Endothelial cell of umbilical vein (primary cell): Measurements from ENCODE around the gene IP6K3. TPM values are rescaled to one million over a fixed set of nuclear protein-coding genes. Genes with fewer than 3 reads are reported as not detected.

Experiments used
- BruUV-seq: library from RNA; stranded (reverse); fragments of 400-500 nt; replicated peaks from 2 replicates; lab custom pipeline; 2021; lab: Mats Ljungman, UMichigan
- CTCF ChIA-PET: fragments of 300-600, 350-600 bp; sonication (Branson Sonifier 250); formaldehyde crosslinking; loops from one replicate; lab custom pipeline; 2021; ENCODE audit warnings: antibody characterized with exemption, inconsistent platforms; lab: Charles Lee
- POLR2A ChIA-PET: fragments of 300-600, 350-600 bp; sonication (Branson Sonifier 250); formaldehyde crosslinking; loops from one replicate; lab custom pipeline; 2021; ENCODE audit warnings: antibody characterized with exemption, inconsistent platforms; lab: Charles Lee
- DNase-seq: peaks from one replicate; pipeline ENCODE4 v3.0.0-alpha.2; 2011; ENCODE audit warnings: low read depth, low spot score
- FAIRE-seq: peaks from 2 replicates; lab custom pipeline; 2011; peaks lifted over from hg19 to GRCh38; lab: Jason Lieb, UNC
- H2AFZ ChIP-seq: 2 replicates; pipeline ENCODE4 v1.6.0; 2012; ENCODE audit warnings: low read depth, low read length, control low read depth, inconsistent platforms
- H3K27ac ChIP-seq: 2 replicates; pipeline ENCODE4 v1.5.1; 2011; ENCODE audit warnings: low read depth, mild to moderate bottlenecking, control low read depth, low read length, moderate library complexity; ENCODE audit not compliant: insufficient read depth
- H3K27me3 ChIP-seq, 2 experiments: 2 replicates each; pipeline versions ENCODE4 v1.6.0 to v1.6.1; 2011; ENCODE audit warnings: low read length in 2 of 2, mixed read lengths in 1 of 2; ENCODE audit not compliant: control insufficient read depth in 2 of 2, insufficient read depth in 2 of 2
- H3K36me3 ChIP-seq, 2 experiments: 2 replicates in 1 of 2; 3 replicates in 1 of 2; pipeline ENCODE4 v1.5.1; 2011; ENCODE audit warnings: low read length in 2 of 2, mild to moderate bottlenecking in 1 of 2, moderate library complexity in 1 of 2; ENCODE audit not compliant: control insufficient read depth in 2 of 2, insufficient read depth in 2 of 2; ENCODE audit errors: extremely low read depth in 1 of 2
- H3K4me1 ChIP-seq: 3 replicates; pipeline ENCODE4 v1.5.1; 2011; ENCODE audit warnings: mild to moderate bottlenecking, low read length; ENCODE audit not compliant: control insufficient read depth, insufficient read depth; ENCODE audit errors: extremely low read depth
- H3K4me2 ChIP-seq: 2 replicates; pipeline ENCODE4 v1.6.1; 2011; ENCODE audit warnings: low read length, control low read depth, mixed read lengths; ENCODE audit not compliant: insufficient read depth
- H3K4me3 ChIP-seq, 3 experiments: fragments of 200-600 bp in 1 of 3; sonication (generic), shearing (Covaris generic) in 1 of 3; replicated peaks in 1 of 3; 2 replicates each; pipeline ENCODE4 v1.5.1; 2011 to 2016; ENCODE audit warnings: control low read depth in 3 of 3, low read length in 3 of 3, mild to moderate bottlenecking in 2 of 3, inconsistent platforms in 1 of 3, low read depth in 1 of 3, moderate library complexity in 1 of 3; ENCODE audit not compliant: insufficient read depth in 1 of 3
- H3K79me2 ChIP-seq: 2 replicates; pipeline ENCODE4 v1.6.0; 2012; ENCODE audit warnings: low read length, inconsistent platforms; ENCODE audit not compliant: control insufficient read depth, insufficient read depth
- H3K9ac ChIP-seq: replicated peaks from 2 replicates; pipeline ENCODE3; 2011; ENCODE audit warnings: low read length, control low read depth; ENCODE audit not compliant: insufficient read depth; ENCODE audit errors: extremely low read depth
- H3K9me1 ChIP-seq: replicated peaks from 3 replicates; pipeline ENCODE4 v1.6.0; 2011; ENCODE audit warnings: mild to moderate bottlenecking, low read length; ENCODE audit not compliant: control insufficient read depth, insufficient read depth; ENCODE audit errors: extremely low read depth
- H3K9me3 ChIP-seq: replicated peaks from 2 replicates; pipeline ENCODE4 v1.5.1; 2012; ENCODE audit warnings: low read length, inconsistent platforms; ENCODE audit not compliant: control insufficient read depth, insufficient read depth
- H4K20me1 ChIP-seq: replicated peaks from 2 replicates; pipeline ENCODE3; 2011; ENCODE audit warnings: mild to moderate bottlenecking, low read length; ENCODE audit not compliant: control insufficient read depth, insufficient read depth; ENCODE audit errors: extremely low read depth
- CTCF ChIP-seq, 2 donors: IDR thresholded peaks; 1 replicate in 1 of 2; 2 replicates in 1 of 2; pipeline ENCODE4 v1.5.1; 2011; ENCODE audit warnings: low read length in 2 of 2, mild to moderate bottlenecking in 2 of 2, moderate library complexity in 2 of 2, control low read depth in 1 of 2, inconsistent platforms in 1 of 2, low read depth in 1 of 2; ENCODE audit not compliant: insufficient read depth in 1 of 2; ENCODE audit errors: extremely low read depth in 1 of 2
- EZH2 ChIP-seq: IDR thresholded peaks from 2 replicates; pipeline ENCODE4 v1.6.1; 2012; ENCODE audit warnings: borderline replicate concordance, low read depth, mild to moderate bottlenecking, moderate library complexity, low read length, inconsistent platforms; ENCODE audit not compliant: severe bottlenecking
- FOS ChIP-seq: IDR thresholded peaks from 2 replicates; pipeline ENCODE4 v1.6.1; 2011; ENCODE audit warnings: mild to moderate bottlenecking, low read length, moderate library complexity, borderline replicate concordance; ENCODE audit not compliant: insufficient read depth
- GATA2 ChIP-seq: IDR thresholded peaks from 2 replicates; pipeline ENCODE4 v1.7.0; 2011; ENCODE audit warnings: low read depth, mild to moderate bottlenecking, moderate library complexity, mixed read lengths, low read length; ENCODE audit not compliant: insufficient read length, insufficient read depth
- MAX ChIP-seq: IDR thresholded peaks from 2 replicates; pipeline ENCODE4 v1.6.1; 2011; ENCODE audit not compliant: insufficient read depth, insufficient read length
- POLR2AphosphoS5 ChIP-seq: IDR thresholded peaks from 2 replicates; pipeline ENCODE4 v1.6.1; 2012; ENCODE audit warnings: low read depth, mild to moderate bottlenecking, control low read depth, low read length, moderate library complexity; ENCODE audit not compliant: insufficient read depth
- dilution Hi-C: fragments of 300-500 bp; cut with MboI; formaldehyde crosslinking; loops from one replicate; pipeline ENCODE4 v1.15.0; 2019; ENCODE audit warnings: low sequenced_read_pairs; ENCODE audit not compliant: extremely low pct_ligation_motif_present
- intact Hi-C: fragments of 100-400 bp; cut with micrococcal nuclease; formaldehyde crosslinking; loops from one replicate; pipeline ENCODE4 v1.10.0; 2022
- polyA plus RNA-seq, 4 experiments: library from polyadenylated mRNA; depleted of rRNA in 3 of 4; stranded (reverse) in 3 of 4; unstranded in 1 of 4; fragments of >200 nt; gene quantifications; 2 replicates each; pipeline versions ENCODE4 v1.2.1 to v1.2.3, GENCODE V29; 2011 to 2012; ENCODE audit warnings: missing spikeins in 1 of 4
- total RNA-seq: library from RNA; stranded (reverse); gene quantifications from 2 replicates; pipeline ENCODE4 v1.2.3, GENCODE V29; 2021

Gene IP6K3
- total and polyA plus RNA-seq, 2 donors (not counting 3 experiments of a cell fraction or from before 2014, with no cell fraction given) = not detected

DNA sequence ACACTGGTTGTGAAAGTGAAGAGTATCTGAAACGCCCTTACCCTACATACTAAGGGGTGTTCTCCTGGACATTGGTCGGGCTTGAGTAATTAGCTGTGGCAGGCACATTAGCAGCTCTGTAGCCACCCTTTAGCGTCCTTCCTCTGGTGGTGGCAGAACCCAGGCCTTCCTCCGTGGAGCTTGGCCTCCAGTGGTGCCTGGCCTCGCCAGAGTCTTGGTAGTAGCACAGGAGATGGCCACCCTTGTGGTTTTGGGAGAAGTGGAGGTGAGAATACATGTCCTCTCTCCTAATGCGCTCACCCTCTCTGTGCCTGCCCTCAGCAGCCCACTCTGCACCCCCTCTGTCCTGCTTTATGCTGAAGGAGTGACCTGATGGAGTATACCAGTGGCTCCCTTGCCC lies 17.6 kb downstream of the IP6K3 start:
- Histone ChIP-seq H2AFZ (no peak overlapping the region), H3K79me2 (no peaks in the 10 kb centered on the region), H3K27ac (no peak overlapping the region), H4K20me1 (no peaks in the 10 kb centered on the region), H3K9me3 (no peaks in the 10 kb centered on the region), H3K27me3 (peaks cover 3 to 5% of the 10 kb centered on the region in 2 experiments), H3K4me1 (no peaks in the 10 kb centered on the region), H3K36me3 (no peaks in the 10 kb centered on the region), H3K9me1 (no peaks in the 10 kb centered on the region), H3K9ac (no peak overlapping the region), H3K4me3 (no peak overlapping the region), H3K4me2 (no peak overlapping the region)
- intact Hi-C loops = no loop called here
- ChIA-PET CTCF (interaction anchor here (1.7 kb wide), 1 partner anchor 16 kb away, joined by 7 read pairs; no protein-coding TSS in a partner anchor), POLR2A (no interaction called here)
- FAIRE-seq = no peak
- dilution Hi-C loops = no loop called here
- TF ChIP-seq EZH2 (no peak), GATA2 (no peak), FOS (no peak), MAX (no peak), POLR2AphosphoS5 (no peak), CTCF (IDR thresholded peaks at IDR 0.05; ENCODE audit: extremely low read depth in 1 of 2, insufficient read depth in 1 of 2, low read depth in 1 of 2, low read length in 2 of 2) (no peak)
- no peak for DNase-seq
- BruUV-seq = no TSS peak
